Brain microvascular endothelial cell (primary cell): ENCODE results near the gene NAPB.

Experiments used
- DNase-seq: peaks from one replicate; pipeline ENCODE4 v3.0.0-alpha.2; 2020
- H3K27ac ChIP-seq: fragments of 250-450 bp; sonication (Bioruptor Pico); 2 replicates; pipeline ENCODE4 v1.5.1; 2020; ENCODE audit warnings: mild to moderate bottlenecking, moderate library complexity
- H3K27me3 ChIP-seq: fragments of 250-450 bp; sonication (Bioruptor Pico); replicated peaks from 2 replicates; pipeline ENCODE4 v1.5.1; 2020; ENCODE audit warnings: mild to moderate bottlenecking
- H3K36me3 ChIP-seq: fragments of 250-450 bp; sonication (Bioruptor Pico); replicated peaks from 2 replicates; pipeline ENCODE4 v1.5.1; 2020; ENCODE audit warnings: mild to moderate bottlenecking
- H3K4me3 ChIP-seq: 2 replicates; pipeline ENCODE4 v1.5.1; 2011; ENCODE audit warnings: low read depth, mild to moderate bottlenecking, control low read depth, low read length, moderate library complexity
- in situ Hi-C: cut with HindIII; loops from 2 replicates; pipeline ENCODE4 v1.10.0; 2017; ENCODE audit warnings: low sequenced_read_pairs, low pct_ligation_motif_present
- TF ChIP-seq, protein P1 (sequence below): IDR thresholded peaks from 2 replicates; pipeline ENCODE4 v1.5.1; 2011; ENCODE audit warnings: low read depth, mild to moderate bottlenecking, moderate library complexity, low read length, control low read depth, inconsistent platforms; ENCODE audit errors: missing control alignments

NAPB gene

GRCh38 chr20:23419657-23419994 lies 1.7 kb downstream of the NAPB start:
- no peaks in the 10 kb centered on the region for H3K27me3 ChIP-seq
- no peak for DNase-seq
- H3K36me3 ChIP-seq = no peaks in the 10 kb centered on the region
- TF ChIP-seq, protein P1, sequence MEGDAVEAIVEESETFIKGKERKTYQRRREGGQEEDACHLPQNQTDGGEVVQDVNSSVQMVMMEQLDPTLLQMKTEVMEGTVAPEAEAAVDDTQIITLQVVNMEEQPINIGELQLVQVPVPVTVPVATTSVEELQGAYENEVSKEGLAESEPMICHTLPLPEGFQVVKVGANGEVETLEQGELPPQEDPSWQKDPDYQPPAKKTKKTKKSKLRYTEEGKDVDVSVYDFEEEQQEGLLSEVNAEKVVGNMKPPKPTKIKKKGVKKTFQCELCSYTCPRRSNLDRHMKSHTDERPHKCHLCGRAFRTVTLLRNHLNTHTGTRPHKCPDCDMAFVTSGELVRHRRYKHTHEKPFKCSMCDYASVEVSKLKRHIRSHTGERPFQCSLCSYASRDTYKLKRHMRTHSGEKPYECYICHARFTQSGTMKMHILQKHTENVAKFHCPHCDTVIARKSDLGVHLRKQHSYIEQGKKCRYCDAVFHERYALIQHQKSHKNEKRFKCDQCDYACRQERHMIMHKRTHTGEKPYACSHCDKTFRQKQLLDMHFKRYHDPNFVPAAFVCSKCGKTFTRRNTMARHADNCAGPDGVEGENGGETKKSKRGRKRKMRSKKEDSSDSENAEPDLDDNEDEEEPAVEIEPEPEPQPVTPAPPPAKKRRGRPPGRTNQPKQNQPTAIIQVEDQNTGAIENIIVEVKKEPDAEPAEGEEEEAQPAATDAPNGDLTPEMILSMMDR = no peak
- peak overlapping the region; percentile 91 for H3K4me3 ChIP-seq
- in situ Hi-C loops = no loop called here
- H3K27ac ChIP-seq = peak overlapping the region; percentile 72

GRCh38 chr20:23417861-23418260 lies 3.4 kb downstream of the NAPB start:
- TF ChIP-seq, protein P1 = no peak
- Histone ChIP-seq H3K36me3 (no peaks in the 10 kb centered on the region), H3K27ac (no peak overlapping the region), H3K27me3 (no peaks in the 10 kb centered on the region), H3K4me3 (no peak overlapping the region)
- in situ Hi-C loops = no loop called here
- no peak for DNase-seq

GRCh38 chr20:23415959-23416583 lies 5.2 kb downstream of the NAPB start:
- Histone ChIP-seq H3K4me3 (no peak overlapping the region), H3K27me3 (no peaks in the 10 kb centered on the region), H3K36me3 (no peaks in the 10 kb centered on the region), H3K27ac (no peak overlapping the region)
- TF ChIP-seq, protein P1 = no peak
- no peak for DNase-seq
- in situ Hi-C loops = no loop called here

DNA sequence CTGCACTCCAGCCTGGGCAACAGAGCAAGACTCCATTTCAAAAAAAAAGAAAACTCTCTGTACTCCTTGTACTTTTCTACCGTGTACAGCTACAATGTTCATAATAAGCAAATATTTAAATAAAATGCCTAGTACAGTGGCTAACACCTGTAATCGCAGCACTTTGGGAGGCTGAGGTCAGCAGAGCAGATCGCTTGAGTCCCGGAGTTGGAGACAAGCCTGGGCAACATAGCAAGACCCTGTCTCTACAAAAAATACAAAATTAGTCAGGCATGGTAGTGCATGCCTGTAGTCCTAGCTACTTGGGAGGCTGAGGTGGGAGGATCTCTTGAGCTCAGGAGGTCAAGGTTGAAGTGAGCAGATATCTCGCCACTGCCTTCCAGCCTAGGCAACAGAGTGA lies 5.7 kb downstream of the NAPB start:
- TF ChIP-seq, protein P1 = no peak
- H3K4me3 ChIP-seq = no peak overlapping the region
- DNase-seq = no peak
- H3K36me3 ChIP-seq = no peaks in the 10 kb centered on the region
- in situ Hi-C loops = no loop called here
- no peaks in the 10 kb centered on the region for H3K27me3 ChIP-seq
- H3K27ac ChIP-seq = no peak overlapping the region

DNA sequence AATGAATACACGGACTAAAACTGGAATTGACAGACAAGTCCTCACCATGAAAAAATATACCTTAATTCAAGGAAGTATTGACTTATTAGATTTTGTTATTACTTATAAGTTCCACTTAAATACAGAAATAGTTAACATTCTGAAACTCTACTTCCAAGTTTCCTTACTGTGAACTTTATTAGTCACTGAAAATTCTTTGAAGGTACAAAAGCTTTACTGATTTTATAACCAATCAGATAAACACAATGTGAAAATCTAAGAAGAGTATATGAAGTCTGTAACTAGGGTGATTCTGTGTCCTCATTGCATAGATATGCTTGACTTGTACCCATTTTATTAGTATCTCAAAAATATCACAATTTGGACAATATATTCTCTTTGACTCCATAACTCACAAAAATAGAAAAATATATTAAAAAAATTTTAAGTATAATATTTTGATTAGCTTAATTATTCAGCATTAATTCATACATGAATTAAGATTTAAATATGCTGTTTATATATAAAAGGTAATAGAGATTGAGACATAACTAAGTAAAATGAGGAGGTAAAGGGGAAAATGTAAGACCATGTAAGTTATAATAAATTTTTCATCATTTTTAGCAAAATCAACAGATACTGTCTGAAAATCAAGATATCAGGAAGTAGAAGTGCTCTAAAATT lies 6.6 kb downstream of the NAPB start:
- Histone ChIP-seq H3K36me3 (no peaks in the 10 kb centered on the region), H3K4me3 (no peak overlapping the region), H3K27ac (no peak overlapping the region), H3K27me3 (no peaks in the 10 kb centered on the region)
- DNase-seq = no peak
- in situ Hi-C loops = no loop called here
- TF ChIP-seq, protein P1 = no peak

DNA sequence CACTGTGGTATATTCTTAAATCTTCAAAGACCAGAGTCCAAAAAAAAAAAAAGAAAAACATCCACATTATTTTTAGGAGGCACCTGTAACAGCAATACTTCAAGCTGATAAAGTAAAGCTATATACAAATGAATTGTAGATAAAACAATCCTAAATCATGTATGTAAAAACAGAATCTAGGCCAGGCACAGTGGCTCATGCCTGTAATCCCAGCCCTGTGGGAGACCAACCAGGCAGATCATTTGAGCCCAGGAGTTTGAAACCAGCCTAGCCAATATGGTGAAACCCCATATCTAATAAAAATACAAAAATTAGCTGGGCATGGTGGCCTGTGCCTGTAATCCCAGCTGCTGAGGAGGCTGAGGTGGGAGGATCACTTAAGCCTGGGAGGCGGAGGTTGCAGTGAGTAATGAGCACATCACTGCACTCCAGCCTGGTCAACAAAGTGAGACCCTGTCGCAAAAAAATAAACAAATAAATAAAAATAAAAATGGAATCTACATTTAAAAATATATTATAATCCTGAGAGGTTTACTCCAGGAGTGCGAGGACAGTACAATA lies 7.3 kb downstream of the NAPB start:
- H3K27me3 ChIP-seq = no peaks in the 10 kb centered on the region
- no peaks in the 10 kb centered on the region for H3K36me3 ChIP-seq
- no peak overlapping the region for H3K4me3 ChIP-seq
- no peak overlapping the region for H3K27ac ChIP-seq
- TF ChIP-seq, protein P1 = no peak
- in situ Hi-C loops = no loop called here
- no peak for DNase-seq
